GM12892 (cell line): ENCODE measurements around the gene SSBP3.

Experiments
- POLR2A ChIP-seq: IDR thresholded peaks from 2 replicates; pipeline ENCODE4 v1.6.1; 2011; ENCODE audit warnings: low read depth, low read length, control low read depth
- TAF1 ChIP-seq: IDR thresholded peaks from 2 replicates; pipeline ENCODE4 v1.6.1; 2011; ENCODE audit warnings: low read depth, mild to moderate bottlenecking, control low read depth, low read length, borderline replicate concordance

DNA sequence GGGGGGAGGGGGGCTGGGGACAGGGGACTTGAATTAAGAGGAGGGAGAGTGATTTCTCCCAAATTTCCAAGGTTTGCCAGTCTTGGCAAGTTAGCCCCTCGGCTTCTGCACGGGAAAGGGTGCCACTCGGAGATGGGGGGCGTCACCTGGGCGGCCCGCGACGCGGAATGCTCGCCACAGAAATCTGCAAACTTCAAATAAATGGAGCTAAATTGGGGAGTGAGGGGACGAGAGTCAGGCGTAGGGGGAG, 885 bp upstream of the SSBP3 start:
- TF ChIP-seq TAF1 (no peak), POLR2A (no peak)
